HUDEP-2 (cell line): ENCODE results near the gene TRIM33.
"Not testable (repeated sequence)": the region's sequence is repeated elsewhere in the genome, so short reads cannot be mapped to it uniquely, and the experiment has no call there.

Source experiments
- DNase-seq, 76 experiments: peaks; one replicate each; lab custom pipeline; 2025; ENCODE audit not compliant: unreplicated experiment in 76 of 76; lab: John Stamatoyannopoulos, UW

Gene TRIM33

DNA sequence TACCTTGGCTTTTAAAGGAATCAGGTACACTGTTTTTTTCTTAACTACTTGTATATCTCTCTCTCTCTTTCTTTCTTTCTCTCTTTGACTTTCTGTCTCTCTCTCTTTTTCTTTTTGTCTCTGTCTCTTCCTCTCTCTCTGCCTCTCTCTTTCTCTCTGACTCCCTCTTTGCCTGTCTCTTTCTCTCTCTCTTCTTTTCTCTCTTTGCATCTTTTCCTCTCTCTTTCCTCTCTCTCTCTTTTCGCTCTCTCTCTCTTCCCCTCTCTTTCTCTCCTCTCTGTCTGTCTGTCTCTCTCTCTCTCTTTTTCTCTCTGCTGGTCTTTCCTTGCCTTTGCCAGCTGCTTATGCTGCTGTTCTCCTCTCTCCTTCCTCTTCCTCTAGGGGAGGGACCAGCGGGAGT is 143.2 kb downstream of the TRIM33 start:
- DNase-seq, result no peak

GRCh38 chr1:114363230-114363629 is 147.8 kb downstream of the TRIM33 start:
- DNase-seq, result not testable (repeated sequence)

GRCh38 chr1:114359791-114360190 is 151.2 kb downstream of the TRIM33 start:
- DNase-seq, result no peak

DNA sequence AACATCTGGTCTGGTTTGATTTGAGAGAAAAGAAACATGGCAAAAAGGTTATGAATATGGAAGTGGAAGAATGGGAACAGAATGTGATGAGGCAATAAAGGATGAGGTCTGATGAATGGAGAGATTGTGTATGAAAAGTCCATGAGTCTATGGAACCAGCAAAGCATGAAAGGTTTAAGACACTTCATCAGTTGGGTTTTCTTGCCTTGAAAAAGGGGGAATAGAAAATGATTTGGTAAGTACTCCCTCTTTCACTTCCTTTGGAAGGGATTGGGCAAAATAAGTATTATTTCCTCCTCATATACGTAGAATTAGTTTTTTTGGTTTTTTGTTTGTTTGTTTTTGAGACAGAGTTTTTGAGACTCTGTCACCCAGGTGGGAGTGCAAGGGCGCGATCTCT is 155.8 kb downstream of the TRIM33 start:
- DNase-seq, result no peak

- DNase-seq, result peak in 69 of 76 experiments; percentile 8 to 86 (median 53)
Observed at GRCh38 chr1:114353262-114353661, 157.7 kb downstream of the TRIM33 start.

DNA sequence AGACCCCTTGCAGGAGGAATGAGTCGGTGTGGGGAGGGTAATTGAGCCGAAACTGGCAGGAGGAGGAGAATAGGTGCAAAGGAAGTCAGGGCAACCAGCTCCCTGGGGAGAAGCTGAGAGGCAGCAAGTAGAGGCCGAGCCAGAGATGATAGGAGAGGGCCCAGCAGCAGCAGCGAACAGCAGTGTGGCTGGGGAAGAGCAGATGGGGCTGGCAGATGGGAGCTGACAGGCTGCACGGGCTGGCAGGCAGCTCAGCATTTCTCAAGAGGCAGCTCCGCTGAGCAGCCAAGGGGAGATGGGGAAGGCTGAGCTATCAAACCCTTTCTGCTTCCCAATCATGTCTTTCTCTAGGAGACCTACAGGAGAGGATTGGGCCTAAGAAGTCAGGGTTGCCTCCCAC is 158.2 kb downstream of the TRIM33 start:
- DNase-seq, result peak in 2 of 76 experiments; percentile 5 to 42

DNA sequence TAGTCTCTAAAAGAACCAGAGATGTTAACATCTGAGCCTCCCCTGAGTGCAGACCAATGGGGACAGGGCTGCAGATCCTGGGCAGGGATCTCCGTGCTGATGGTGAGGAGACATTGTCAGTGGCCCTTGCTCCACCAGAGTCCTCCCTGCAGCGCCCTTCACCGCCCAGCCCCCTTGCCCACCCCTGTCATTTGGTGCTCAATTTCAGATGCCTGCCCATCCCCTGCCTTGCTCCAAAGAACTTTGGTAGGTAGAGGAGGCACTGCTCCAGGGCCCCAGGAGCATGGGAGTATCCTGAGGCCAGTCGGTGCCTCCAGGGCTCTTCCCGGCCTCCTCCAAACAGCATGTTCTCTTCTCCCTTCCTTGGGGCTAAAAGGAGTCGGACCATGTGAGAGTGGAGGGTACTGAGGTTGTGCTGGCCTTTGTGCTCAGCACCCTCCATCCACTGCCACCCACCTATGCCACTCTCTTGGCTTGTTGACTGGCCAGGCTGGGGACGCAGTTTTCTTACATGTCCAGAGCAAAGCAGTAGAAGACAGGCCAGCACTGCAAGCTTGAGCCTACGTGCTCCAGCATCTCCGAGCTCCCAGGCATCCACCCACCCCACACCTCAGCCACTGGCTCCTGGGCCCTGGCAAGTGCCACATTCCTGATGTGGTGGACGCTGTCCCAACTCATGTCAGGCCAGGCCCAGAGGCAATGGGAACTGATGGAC is 160.1 kb downstream of the TRIM33 start:
- DNase-seq, result no peak

GRCh38 chr1:114349891-114350605 is 161.0 kb downstream of the TRIM33 start:
- DNase-seq, result no peak

GRCh38 chr1:114347431-114348209 is 163.4 kb downstream of the TRIM33 start:
- no peak for DNase-seq

DNA sequence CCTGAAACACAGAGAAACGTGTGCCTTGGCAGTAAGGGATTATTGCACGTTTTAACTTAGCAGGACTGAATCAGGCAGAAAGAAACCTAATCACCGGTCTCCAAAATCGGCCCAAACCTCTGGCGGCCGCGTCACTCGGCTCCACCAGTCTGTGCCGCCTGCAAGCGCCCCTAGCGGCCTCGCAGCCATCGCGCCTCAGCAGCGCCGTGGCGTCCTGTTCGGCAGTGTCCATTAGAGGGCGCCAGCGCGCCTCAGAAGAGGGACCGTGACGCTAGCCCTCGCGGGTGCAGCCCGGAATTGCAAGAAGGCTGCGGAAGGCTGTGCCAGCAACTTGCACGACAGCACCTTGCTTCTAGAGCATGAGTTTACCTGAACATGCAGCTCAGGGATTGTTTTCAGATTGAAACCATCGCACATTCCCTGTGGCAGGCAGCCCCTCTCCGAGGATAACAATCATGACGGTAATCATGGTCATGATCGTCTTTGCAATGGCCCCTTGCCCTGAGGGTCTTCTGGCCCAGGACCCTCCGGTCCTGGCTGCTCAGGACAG is 164.4 kb downstream of the TRIM33 start:
- DNase-seq, result peak in 74 of 76 experiments; percentile 14 to 97 (median 90)

- DNase-seq, result no peak
Observed at GRCh38 chr1:114345930-114346479, 165.0 kb downstream of the TRIM33 start.

DNA sequence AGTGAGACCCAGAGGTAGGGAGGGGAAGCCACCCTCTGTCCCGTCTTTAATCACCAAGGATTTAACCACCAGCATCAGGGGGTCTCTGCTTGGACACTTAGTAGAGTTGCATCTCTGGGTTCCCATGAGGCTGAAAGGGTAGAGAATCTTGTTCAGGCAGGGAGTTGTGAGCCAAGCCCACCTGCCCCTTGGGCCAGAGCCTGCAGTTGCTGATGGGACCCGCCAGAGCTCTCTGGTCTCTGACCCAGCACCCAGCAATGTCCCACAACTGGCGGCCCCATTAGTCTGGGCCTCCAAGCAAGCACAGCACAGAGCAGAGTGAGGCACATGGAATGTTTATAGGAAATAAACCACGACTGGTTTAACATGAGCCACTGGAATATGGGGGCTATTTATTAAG is 166.3 kb downstream of the TRIM33 start:
- no peak for DNase-seq
